H1 (cell line): ENCODE results near the gene HEATR1. TPM values are rescaled to one million over a fixed set of nuclear protein-coding genes. Genes with fewer than 3 reads are reported as not detected.
"Not testable (repeated sequence)": the region's sequence is repeated elsewhere in the genome, so short reads cannot be mapped to it uniquely, and the experiment has no call there.

Experiments
- CTCF ChIA-PET: fragments of 300-600 bp; sonication (Branson Sonifier 250); formaldehyde crosslinking; loops from one replicate; lab custom pipeline; 2021; ENCODE audit not compliant: partially characterized antibody; lab: Charles Lee
- POLR2A ChIA-PET: fragments of 300-600 bp; sonication (Branson Sonifier 250); formaldehyde crosslinking; loops from one replicate; lab custom pipeline; 2021; ENCODE audit warnings: inconsistent platforms; ENCODE audit not compliant: partially characterized antibody; lab: Charles Lee
- DNase-seq, 2 experiments: peaks; one replicate each; pipeline versions ENCODE4 v3.0.0 to v3.0.0-alpha.2; 2010 to 2022; ENCODE audit warnings: low spot score in 2 of 2, low read depth in 1 of 2, mixed read lengths in 1 of 2
- FAIRE-seq: peaks from 2 replicates; lab custom pipeline; 2011; peaks lifted over from hg19 to GRCh38; lab: Jason Lieb, UNC
- H2AFZ ChIP-seq: 2 replicates; pipeline ENCODE4 v1.8.1; 2012; ENCODE audit warnings: low read length, inconsistent platforms
- H2AK5ac ChIP-seq: 2 replicates; pipeline ENCODE4 v1.6.1; 2013; ENCODE audit warnings: low read depth, low read length
- H2BK120ac ChIP-seq: replicated peaks from 2 replicates; pipeline ENCODE3; 2013; ENCODE audit warnings: low read depth, low read length, inconsistent platforms
- H2BK12ac ChIP-seq: 2 replicates; pipeline ENCODE4 v1.6.1; 2013; ENCODE audit warnings: low read depth, low read length
- H2BK15ac ChIP-seq: 2 replicates; pipeline ENCODE4 v1.6.1; 2013; ENCODE audit warnings: low read length
- H2BK20ac ChIP-seq: 2 replicates; pipeline ENCODE4 v1.6.1; 2013; ENCODE audit warnings: low read length
- H2BK5ac ChIP-seq: 2 replicates; pipeline ENCODE4 v1.6.1; 2013; ENCODE audit warnings: low read depth, low read length
- H3K14ac ChIP-seq: 2 replicates; pipeline ENCODE4 v1.6.1; 2013; ENCODE audit warnings: inconsistent platforms; ENCODE audit not compliant: insufficient read length
- H3K18ac ChIP-seq: 2 replicates; pipeline ENCODE4 v1.6.1; 2013; ENCODE audit warnings: low read length; ENCODE audit errors: extremely low read depth
- H3K23ac ChIP-seq: 2 replicates; pipeline ENCODE4 v1.6.1; 2013; ENCODE audit warnings: inconsistent platforms; ENCODE audit not compliant: insufficient read length
- H3K23me2 ChIP-seq: 2 replicates; pipeline ENCODE4 v1.6.1; 2013; ENCODE audit warnings: low read depth, low read length
- H3K27ac ChIP-seq: 2 replicates; pipeline ENCODE4 v1.6.1; 2011; ENCODE audit warnings: low read depth, low read length, inconsistent platforms
- H3K27me3 ChIP-seq, 4 experiments: replicated peaks in 1 of 4; 1 replicate in 1 of 4; 2 replicates in 3 of 4; pipeline versions ENCODE4 v1.6.1 to v1.8.1; 2011 to 2013; ENCODE audit warnings: low read length in 3 of 4, mild to moderate bottlenecking in 3 of 4, inconsistent platforms in 2 of 4, mixed read lengths in 2 of 4, moderate library complexity in 1 of 4; ENCODE audit not compliant: control insufficient read depth in 3 of 4, insufficient read depth in 3 of 4; ENCODE audit errors: extremely low read depth in 1 of 4
- H3K36me3 ChIP-seq, 4 experiments: 2 replicates each; pipeline versions ENCODE4 v1.6.1 to v1.8.1; 2011 to 2013; ENCODE audit warnings: mild to moderate bottlenecking in 4 of 4, low read length in 3 of 4, moderate library complexity in 2 of 4, control low read depth in 1 of 4, inconsistent platforms in 1 of 4; ENCODE audit not compliant: insufficient read depth in 4 of 4, control insufficient read depth in 2 of 4
- H3K4ac ChIP-seq: replicated peaks from 2 replicates; pipeline ENCODE3; 2013; ENCODE audit warnings: low read length, low read depth, mixed read lengths, inconsistent platforms; ENCODE audit not compliant: insufficient read length
- H3K4me1 ChIP-seq, 4 experiments: replicated peaks in 1 of 4; 1 replicate in 1 of 4; 2 replicates in 3 of 4; pipeline versions ENCODE4 v1.6.1 to v1.8.1; 2011 to 2013; ENCODE audit warnings: low read length in 3 of 4, inconsistent platforms in 2 of 4, mixed read lengths in 1 of 4; ENCODE audit not compliant: insufficient read depth in 4 of 4, control insufficient read depth in 3 of 4
- H3K4me2 ChIP-seq, 2 experiments: 2 replicates each; pipeline versions ENCODE4 v1.6.1 to v1.8.1; 2011 to 2013; ENCODE audit warnings: low read depth in 2 of 2, low read length in 2 of 2, control low read depth in 1 of 2, inconsistent platforms in 1 of 2, mild to moderate bottlenecking in 1 of 2; ENCODE audit not compliant: insufficient read depth in 1 of 2
- H3K4me3 ChIP-seq, 4 experiments: fragments of 200-600, 300-600 bp in 1 of 4; sonication (generic), shearing (Covaris generic), sonication (Bioruptor Twin) in 1 of 4; 2 replicates each; pipeline versions ENCODE4 v1.5.1 to v1.8.1; 2011 to 2016; ENCODE audit warnings: low read length in 4 of 4, low read depth in 3 of 4, control low read depth in 2 of 4, inconsistent platforms in 2 of 4, mild to moderate bottlenecking in 2 of 4, mixed read lengths in 1 of 4, moderate library complexity in 1 of 4; ENCODE audit not compliant: insufficient read depth in 2 of 4; ENCODE audit errors: extremely low read depth in 1 of 4
- H3K56ac ChIP-seq: replicated peaks from 2 replicates; pipeline ENCODE3; 2013; ENCODE audit warnings: low read depth, mild to moderate bottlenecking, mixed read lengths, low read length, inconsistent platforms; ENCODE audit not compliant: insufficient read length
- H3K79me1 ChIP-seq: 2 replicates; pipeline ENCODE4 v1.6.1; 2013; ENCODE audit warnings: low read depth, low read length, control low read depth
- H3K79me2 ChIP-seq, 2 experiments: 2 replicates each; pipeline versions ENCODE4 v1.6.1 to v1.8.1; 2012 to 2013; ENCODE audit warnings: low read length in 2 of 2, mild to moderate bottlenecking in 2 of 2, inconsistent platforms in 1 of 2; ENCODE audit not compliant: insufficient read depth in 2 of 2, control insufficient read depth in 1 of 2
- H3K9ac ChIP-seq, 4 experiments: replicated peaks in 1 of 4; 1 replicate in 1 of 4; 2 replicates in 3 of 4; pipeline versions ENCODE4 v1.6.1 to v1.8.1; 2011 to 2013; ENCODE audit warnings: low read depth in 3 of 4, low read length in 3 of 4, control low read depth in 2 of 4, mild to moderate bottlenecking in 2 of 4, moderate library complexity in 2 of 4, inconsistent platforms in 1 of 4; ENCODE audit errors: extremely low read depth in 1 of 4
- H3K9me3 ChIP-seq, 2 experiments: 2 replicates each; pipeline versions ENCODE4 v1.6.1 to v1.8.1; 2012 to 2013; ENCODE audit warnings: mild to moderate bottlenecking in 2 of 2, moderate library complexity in 2 of 2, control low read depth in 1 of 2, inconsistent platforms in 1 of 2, low read depth in 1 of 2, low read length in 1 of 2, mixed read lengths in 1 of 2; ENCODE audit not compliant: insufficient read depth in 2 of 2
- H4K20me1 ChIP-seq, 2 experiments: replicated peaks in 1 of 2; 2 replicates each; pipeline versions ENCODE3 to v1.8.1; 2011 to 2013; ENCODE audit warnings: inconsistent platforms in 2 of 2, low read length in 2 of 2, mild to moderate bottlenecking in 1 of 2; ENCODE audit not compliant: insufficient read depth in 2 of 2, control insufficient read depth in 1 of 2
- H4K5ac ChIP-seq: 2 replicates; pipeline ENCODE4 v1.6.1; 2013; ENCODE audit warnings: low read length, low read depth, mixed read lengths, inconsistent platforms; ENCODE audit not compliant: insufficient read length
- H4K8ac ChIP-seq: 2 replicates; pipeline ENCODE4 v1.8.0; 2013; ENCODE audit warnings: mild to moderate bottlenecking, moderate library complexity, low read length, inconsistent platforms; ENCODE audit not compliant: insufficient read depth; ENCODE audit errors: extremely low read depth
- H4K91ac ChIP-seq: replicated peaks from 2 replicates; pipeline ENCODE3; 2013; ENCODE audit warnings: low read length, mixed read lengths, inconsistent platforms; ENCODE audit not compliant: insufficient read length
- WGBS, 2 experiments: shearing (Covaris generic) in 1 of 2; methylation state at CpG; one replicate each; pipeline versions ENCODE4 v1.1.6 to v1.1.7; 2013 to 2015; ENCODE audit warnings: low lambda C conversion rate in 2 of 2, mixed read lengths in 2 of 2, inconsistent platforms in 1 of 2, low coverage in 1 of 2, missing lambda C conversion rate in 1 of 2; ENCODE audit not compliant: insufficient replicate concordance in 2 of 2, insufficient coverage in 1 of 2, insufficient read length in 1 of 2; ENCODE audit errors: extremely low coverage in 1 of 2, missing lambda C conversion rate in 1 of 2; 5-methylcytosine and 5-hydroxymethylcytosine counted together
- polyA plus RNA-seq, 7 experiments: library from polyadenylated mRNA; depleted of rRNA in 3 of 7; stranded (reverse) in 5 of 7; unstranded in 2 of 7; fragments of >200 nt in 5 of 7; fragments of 200-250 nt in 2 of 7; gene quantifications; 1 replicate in 5 of 7; 2 replicates in 1 of 7; 4 replicates in 1 of 7; pipeline versions ENCODE4 v1.2.1 to v1.2.3, GENCODE V29; 2011 to 2013; ENCODE audit warnings: missing spikeins in 2 of 7, mixed read lengths in 2 of 7
- total RNA-seq: library from RNA; stranded (reverse); fragmentation: NEBNext Ultra II Directional; extraction: Animal tissue kit (Norgen Biotek cat#: 25700); gene quantifications from 2 replicates; pipeline ENCODE4 v1.2.1, GENCODE V29; 2021

The HEATR1 gene
- total and polyA plus RNA-seq, 2 of the 8 experiments (the other 6 are each of a cell fraction or from before 2014, with no cell fraction given) = 13.0 to 95.8 TPM

DNA sequence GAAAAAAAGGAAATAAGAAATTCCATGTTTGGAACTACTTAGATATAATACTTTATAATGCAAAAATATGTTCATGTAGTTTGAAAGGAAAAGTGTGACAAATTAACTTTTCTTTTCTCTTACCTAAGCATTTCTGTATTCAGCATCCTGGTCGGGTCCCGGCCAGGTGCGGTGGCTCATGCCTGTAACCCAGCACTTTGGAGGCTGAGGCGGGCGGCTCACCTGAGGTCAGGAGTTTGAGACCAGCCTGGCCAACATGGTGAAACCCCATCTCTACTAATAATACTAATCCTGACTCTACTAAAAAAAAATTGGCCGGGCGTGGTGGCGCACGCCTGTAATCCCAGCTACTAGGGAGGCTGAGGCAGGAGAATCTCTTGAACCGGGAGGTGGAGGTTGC is 3.3 kb upstream of the HEATR1 start:
- H3K14ac ChIP-seq, H4K5ac ChIP-seq, H4K8ac ChIP-seq, DNase-seq, H3K4me3 ChIP-seq, H3K56ac ChIP-seq, H3K9ac ChIP-seq, H3K18ac ChIP-seq, FAIRE-seq, H3K4me1 ChIP-seq, H2BK5ac ChIP-seq, H2BK12ac ChIP-seq, H3K4ac ChIP-seq, H3K4me2 ChIP-seq, H4K20me1 ChIP-seq, H3K79me1 ChIP-seq, H2AFZ ChIP-seq, H2BK120ac ChIP-seq, H3K23ac ChIP-seq, H3K9me3 ChIP-seq, H2BK20ac ChIP-seq, H3K27me3 ChIP-seq, H4K91ac ChIP-seq, CTCF ChIA-PET, H2AK5ac ChIP-seq, POLR2A ChIA-PET, H3K23me2 ChIP-seq, H3K36me3 ChIP-seq, H2BK15ac ChIP-seq, H3K27ac ChIP-seq: not testable (repeated sequence)
- WGBS, 2 experiments = 97% methylated on average over 10 of the region's 10 CpGs; no CpG with 5 or more reads in 1 of the 2 experiments
- H3K79me2 ChIP-seq = peaks cover 0 to 16% of the 10 kb centered on the region in 2 experiments; a peak in 3 of 4 replicates
